HCT116 (cell line): ENCODE measurements around the gene FGFR1OP2.

Experiments used
- POLR2AphosphoS5 ChIP-seq: IDR thresholded peaks from 2 replicates; pipeline ENCODE4 v1.6.1; 2011; ENCODE audit warnings: mild to moderate bottlenecking, low read depth, low read length, moderate library complexity
- SIN3A ChIP-seq: IDR thresholded peaks from 2 replicates; pipeline ENCODE4 v1.6.1; 2012; ENCODE audit warnings: low read depth
- YY1 ChIP-seq: IDR thresholded peaks from 2 replicates; pipeline ENCODE4 v1.6.1; 2011; ENCODE audit warnings: low read length, low read depth, moderate library complexity, mild to moderate bottlenecking; ENCODE audit not compliant: insufficient replicate concordance; ENCODE audit errors: extremely low read depth
- TF ChIP-seq, protein P1 (sequence below), 3 experiments: fragments of 200-600 bp in 1 of 3; sonication (generic) in 1 of 3; IDR thresholded peaks in 2 of 3; conservative IDR thresholded peaks in 1 of 3; 2 replicates each; pipeline ENCODE4 v1.5.1; 2012 to 2017; ENCODE audit warnings: low read depth in 2 of 3, low read length in 2 of 3, antibody characterized with exemption in 1 of 3, borderline replicate concordance in 1 of 3, control low read depth in 1 of 3, mild to moderate bottlenecking in 1 of 3, mixed read lengths in 1 of 3, mixed run types in 1 of 3, moderate library complexity in 1 of 3; ENCODE audit not compliant: insufficient read depth in 1 of 3

DNA sequence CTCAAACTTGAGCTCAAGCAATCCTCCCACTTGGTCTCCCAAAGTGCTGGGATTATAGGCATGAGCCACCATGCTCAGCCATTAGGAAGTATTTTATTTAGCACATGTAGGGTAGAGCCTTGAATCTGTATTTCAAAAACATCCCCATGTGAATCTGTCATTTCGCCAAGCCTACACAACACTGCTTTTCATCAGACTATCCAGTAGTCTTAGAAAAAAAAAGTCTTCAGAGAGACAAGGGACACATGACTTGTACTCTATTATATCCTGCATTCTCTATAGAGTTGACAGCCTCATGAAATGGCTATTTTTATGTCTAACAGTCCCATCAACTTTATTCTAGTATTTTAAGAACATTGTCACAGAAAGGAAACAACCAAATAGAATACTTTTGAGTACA lies 40.5 kb downstream of the FGFR1OP2 start:
- TF ChIP-seq, protein P1, sequence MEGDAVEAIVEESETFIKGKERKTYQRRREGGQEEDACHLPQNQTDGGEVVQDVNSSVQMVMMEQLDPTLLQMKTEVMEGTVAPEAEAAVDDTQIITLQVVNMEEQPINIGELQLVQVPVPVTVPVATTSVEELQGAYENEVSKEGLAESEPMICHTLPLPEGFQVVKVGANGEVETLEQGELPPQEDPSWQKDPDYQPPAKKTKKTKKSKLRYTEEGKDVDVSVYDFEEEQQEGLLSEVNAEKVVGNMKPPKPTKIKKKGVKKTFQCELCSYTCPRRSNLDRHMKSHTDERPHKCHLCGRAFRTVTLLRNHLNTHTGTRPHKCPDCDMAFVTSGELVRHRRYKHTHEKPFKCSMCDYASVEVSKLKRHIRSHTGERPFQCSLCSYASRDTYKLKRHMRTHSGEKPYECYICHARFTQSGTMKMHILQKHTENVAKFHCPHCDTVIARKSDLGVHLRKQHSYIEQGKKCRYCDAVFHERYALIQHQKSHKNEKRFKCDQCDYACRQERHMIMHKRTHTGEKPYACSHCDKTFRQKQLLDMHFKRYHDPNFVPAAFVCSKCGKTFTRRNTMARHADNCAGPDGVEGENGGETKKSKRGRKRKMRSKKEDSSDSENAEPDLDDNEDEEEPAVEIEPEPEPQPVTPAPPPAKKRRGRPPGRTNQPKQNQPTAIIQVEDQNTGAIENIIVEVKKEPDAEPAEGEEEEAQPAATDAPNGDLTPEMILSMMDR (IDR thresholded peaks at IDR 0.05 in 2 of 3, conservative IDR thresholded peaks at IDR 0.05 in 1 of 3; ENCODE audit: borderline replicate concordance in 1 of 3, insufficient read depth in 1 of 3, low read depth in 2 of 3, low read length in 2 of 3), result no peak
- TF ChIP-seq SIN3A (no peak), YY1 (no peak), POLR2AphosphoS5 (no peak)
